ENCODE measurements around the gene IFI44. TPM values are rescaled to one million over a fixed set of nuclear protein-coding genes. Genes with fewer than 3 reads are reported as not detected.

Gene IFI44
- total and polyA plus RNA-seq, 2 of the 8 experiments (the other 6 are each of a cell fraction or from before 2014, with no cell fraction given): not detected

DNA sequence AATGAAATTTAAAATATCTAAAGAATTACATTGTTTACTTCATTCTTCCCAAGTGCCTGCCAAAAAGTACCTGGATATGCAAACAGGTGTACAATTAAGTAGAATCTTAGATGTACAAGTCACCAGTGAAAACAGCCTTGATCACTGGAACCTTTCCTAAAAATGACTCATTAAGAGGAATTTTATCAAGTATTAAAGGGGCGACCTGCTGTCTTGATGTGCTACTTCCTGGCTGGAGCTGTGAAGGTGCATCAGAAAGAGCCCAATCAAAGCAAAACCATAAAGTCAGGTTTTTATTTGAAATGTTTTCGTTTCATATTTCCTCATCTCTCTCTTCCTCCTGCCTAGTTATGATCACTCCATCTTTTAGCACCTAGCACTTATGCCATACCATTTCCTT, 33.4 kb downstream of the IFI44 start:
- Histone ChIP-seq H2BK15ac (ENCODE audit: low read length) (no peak overlapping the region), H4K5ac (ENCODE audit: insufficient read length, low read depth, low read length) (no peak overlapping the region), H3K23ac (ENCODE audit: insufficient read length) (no peak overlapping the region), H3K4me2 (ENCODE audit: insufficient read depth in 1 of 2, low read depth in 2 of 2, low read length in 2 of 2) (no peak overlapping the region), H3K9me3 (ENCODE audit: insufficient read depth in 2 of 2, low read depth in 1 of 2, low read length in 1 of 2) (no peaks in the 10 kb centered on the region), H3K9ac (replicated peaks in 1 of 4; ENCODE audit: extremely low read depth in 1 of 4, low read depth in 3 of 4, low read length in 3 of 4) (no peak overlapping the region), H3K79me2 (ENCODE audit: control insufficient read depth in 1 of 2, insufficient read depth in 2 of 2, low read length in 2 of 2) (no peaks in the 10 kb centered on the region), H2BK120ac (replicated peaks; ENCODE audit: low read depth, low read length) (no peak overlapping the region), H4K91ac (replicated peaks; ENCODE audit: insufficient read length, low read length) (no peak overlapping the region), H3K4me1 (replicated peaks in 1 of 4; ENCODE audit: control insufficient read depth in 3 of 4, insufficient read depth in 4 of 4, low read length in 3 of 4) (no peaks in the 10 kb centered on the region), H3K79me1 (ENCODE audit: low read depth, low read length) (no peaks in the 10 kb centered on the region), H4K8ac (ENCODE audit: extremely low read depth, insufficient read depth, low read length) (no peak overlapping the region), H3K56ac (replicated peaks; ENCODE audit: insufficient read length, low read depth, low read length) (no peak overlapping the region), H2BK20ac (ENCODE audit: low read length) (no peak overlapping the region), H3K23me2 (ENCODE audit: low read depth, low read length) (no peaks in the 10 kb centered on the region), H3K36me3 (ENCODE audit: control insufficient read depth in 2 of 4, insufficient read depth in 4 of 4, low read length in 3 of 4) (no peaks in the 10 kb centered on the region), H3K27me3 (replicated peaks in 1 of 4; ENCODE audit: control insufficient read depth in 3 of 4, extremely low read depth in 1 of 4, insufficient read depth in 3 of 4, low read length in 3 of 4) (no peaks in the 10 kb centered on the region), H3K4ac (replicated peaks; ENCODE audit: insufficient read length, low read depth, low read length) (no peak overlapping the region), H3K27ac (ENCODE audit: low read depth, low read length) (no peak overlapping the region), H2BK12ac (ENCODE audit: low read depth, low read length) (no peak overlapping the region), H2AFZ (ENCODE audit: low read length) (no peak overlapping the region), H2BK5ac (ENCODE audit: low read depth, low read length) (no peak overlapping the region), H3K4me3 (ENCODE audit: extremely low read depth in 1 of 4, insufficient read depth in 2 of 4, low read depth in 3 of 4, low read length in 4 of 4) (no peak overlapping the region), H3K18ac (ENCODE audit: extremely low read depth, low read length) (no peak overlapping the region), H2AK5ac (ENCODE audit: low read depth, low read length) (no peak overlapping the region), H4K20me1 (replicated peaks in 1 of 2; ENCODE audit: control insufficient read depth in 1 of 2, insufficient read depth in 2 of 2, low read length in 2 of 2) (no peaks in the 10 kb centered on the region), H3K14ac (ENCODE audit: insufficient read length) (no peak overlapping the region)
- ChIA-PET POLR2A (ENCODE audit: partially characterized antibody) (no interaction called here), CTCF (ENCODE audit: partially characterized antibody) (interaction anchor here (4.0 kb wide), 1 partner anchor 10 kb away, joined by 31 read pairs; no protein-coding TSS in a partner anchor)
- WGBS, 2 experiments (ENCODE audit: extremely low coverage in 1 of 2, insufficient coverage in 1 of 2, insufficient read length in 1 of 2, insufficient replicate concordance in 2 of 2, low coverage in 1 of 2, low lambda C conversion rate in 2 of 2, missing lambda C conversion rate in 1 of 2): 97% methylated on average over 2 of the region's 2 CpGs; no CpG with 5 or more reads in 1 of the 2 experiments
- DNase-seq (ENCODE audit: low read depth in 1 of 2, low spot score in 2 of 2): no peak
- TF ChIP-seq HDAC2 (IDR thresholded peaks at IDR 0.05; ENCODE audit: borderline replicate concordance in 1 of 2, low read depth in 2 of 2, low read length in 2 of 2) (no peak), TBP (IDR thresholded peaks at IDR 0.05; ENCODE audit: low read depth, low read length) (no peak), KDM1A (IDR thresholded peaks at IDR 0.05; ENCODE audit: borderline replicate concordance, low read length) (no peak), CREB1 (IDR thresholded peaks at IDR 0.05) (no peak), RNF2 (IDR thresholded peaks at IDR 0.05; ENCODE audit: borderline replicate concordance, low read depth, low read length, missing control alignments, poor library complexity, severe bottlenecking) (no peak), RAD21 (IDR thresholded peaks at IDR 0.05 in 1 of 2, conservative IDR thresholded peaks at IDR 0.05 in 1 of 2; ENCODE audit: low read depth in 2 of 2, low read length in 2 of 2) (no peak), SP4 (IDR thresholded peaks at IDR 0.05; ENCODE audit: low read length) (no peak), NRF1 (IDR thresholded peaks at IDR 0.05; ENCODE audit: low read depth, low read length) (no peak), PHF8 (conservative IDR thresholded peaks at IDR 0.05; ENCODE audit: low read depth, low read length) (no peak)
- no peak for FAIRE-seq
